Stomach (tissue), 4 donors: Measurements from ENCODE around the gene BCAR1.

Experiments used
- CTCF ChIP-seq, 7 experiments: fragments of 450-650 bp in 4 of 7; fragments of 200-600 bp in 3 of 7; sonication (generic) in 3 of 7; IDR thresholded peaks; one replicate each; pipeline ENCODE4 v1.5.1; 2016 to 2019; ENCODE audit warnings: antibody characterized with exemption in 7 of 7, control low read depth in 2 of 7, mild to moderate bottlenecking in 1 of 7
- EP300 ChIP-seq: sonication (generic); formaldehyde crosslinking; IDR thresholded peaks from one replicate; pipeline ENCODE4 v1.6.1; 2017; ENCODE audit warnings: antibody characterized with exemption
- POLR2A ChIP-seq, 4 donors: fragments of 450-650 bp; IDR thresholded peaks; one replicate each; pipeline ENCODE4 v1.6.1; 2016; ENCODE audit warnings: antibody characterized with exemption in 4 of 4, control low read depth in 2 of 4, mild to moderate bottlenecking in 1 of 4, moderate library complexity in 1 of 4
- POLR2AphosphoS5 ChIP-seq, 3 donors: sonication (generic); formaldehyde crosslinking; IDR thresholded peaks; one replicate each; pipeline ENCODE4 v1.6.1; 2016; ENCODE audit warnings: antibody characterized with exemption in 3 of 3

DNA sequence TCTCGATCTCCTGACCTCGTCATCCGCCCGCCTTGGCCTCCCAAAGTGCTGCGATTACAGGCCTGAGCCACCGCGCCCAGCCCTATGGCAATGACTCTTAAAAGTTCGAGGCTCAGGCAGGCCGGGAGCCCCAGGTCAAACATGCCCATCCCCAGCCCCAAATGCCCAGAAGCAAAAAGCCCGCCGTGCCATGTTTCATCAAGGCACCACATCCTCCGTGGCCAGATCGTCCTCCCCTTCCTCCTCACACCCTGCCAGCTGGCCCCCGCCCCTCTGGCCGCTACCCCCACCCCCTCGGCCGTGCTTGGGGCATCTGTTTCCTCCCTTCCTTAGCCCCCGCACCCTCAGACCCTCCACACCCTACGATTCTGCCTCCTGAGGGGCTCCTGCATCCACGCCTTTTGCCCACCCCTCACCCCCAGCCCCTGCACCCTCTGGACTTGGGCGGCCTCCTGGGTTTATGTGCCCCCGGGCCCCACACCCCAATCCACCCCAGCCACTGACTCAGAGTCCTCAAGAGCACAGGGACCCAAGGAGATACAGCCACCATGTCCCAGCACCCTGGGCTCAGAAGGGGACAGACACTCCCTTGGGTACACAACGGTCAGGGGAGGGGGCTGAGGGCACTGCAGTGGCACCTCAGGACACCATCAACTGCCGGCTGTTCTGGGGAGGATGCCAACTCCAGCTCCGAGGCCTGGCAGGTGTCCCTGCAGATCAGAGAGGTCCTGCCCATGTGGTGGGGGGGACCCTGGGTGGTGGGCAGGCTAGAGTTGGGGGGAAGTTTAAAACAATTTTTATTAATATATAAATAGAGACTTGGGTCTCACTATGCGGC is 25.5 kb downstream of the BCAR1 start:
- no peak for TF ChIP-seq CTCF (IDR thresholded peaks at IDR 0.05)
- TF ChIP-seq POLR2AphosphoS5 (IDR thresholded peaks at IDR 0.05): no peak
- no peak for TF ChIP-seq EP300
- TF ChIP-seq POLR2A (IDR thresholded peaks at IDR 0.05): no peak
